ENCODE measurements around the gene RPAP3.
A peak's percentile ranks its signal among the peaks of the same experiment; 100 is the strongest.

Gene RPAP3

GRCh38 chr12:47705566-47706425, at the start of gene RPAP3:
RPAP3 (minus strand) TSS chr12:47706030; CDS start chr12:47702840, 3,190 bp downstream.
- peak; percentile 98 for DNase-seq (ENCODE audit: low read depth)

GRCh38 chr12:47754881-47755280, 49.1 kb upstream of the RPAP3 start:
- no peak for DNase-seq (ENCODE audit: low read depth)

- DNase-seq (ENCODE audit: low read depth) = no peak
Observed at GRCh38 chr12:47754126-47754525, 48.3 kb upstream of the RPAP3 start.

GRCh38 chr12:47753021-47754001, 47.5 kb upstream of the RPAP3 start:
- DNase-seq (ENCODE audit: low read depth) = no peak

GRCh38 chr12:47752552-47752951, 46.7 kb upstream of the RPAP3 start:
- DNase-seq (ENCODE audit: low read depth) = no peak

- no peak for DNase-seq (ENCODE audit: low read depth)
Observed at GRCh38 chr12:47752121-47752520, 46.3 kb upstream of the RPAP3 start.

GRCh38 chr12:47751561-47751960, 45.7 kb upstream of the RPAP3 start:
- DNase-seq (ENCODE audit: low read depth) = no peak

- DNase-seq (ENCODE audit: low read depth) = no peak
Observed at GRCh38 chr12:47750916-47751470, 45.2 kb upstream of the RPAP3 start.

- DNase-seq (ENCODE audit: low read depth) = no peak
Observed at GRCh38 chr12:47750229-47750798, 44.5 kb upstream of the RPAP3 start.

- no peak for DNase-seq (ENCODE audit: low read depth)
Observed at GRCh38 chr12:47748899-47749298, 43.1 kb upstream of the RPAP3 start.

GRCh38 chr12:47748507-47748828, 42.6 kb upstream of the RPAP3 start:
- DNase-seq (ENCODE audit: low read depth) = no peak

GRCh38 chr12:47747596-47748506, 42.0 kb upstream of the RPAP3 start:
- DNase-seq (ENCODE audit: low read depth) = no peak

GRCh38 chr12:47747126-47747525, 41.3 kb upstream of the RPAP3 start:
- no peak for DNase-seq (ENCODE audit: low read depth)

GRCh38 chr12:47746523-47746922, 40.7 kb upstream of the RPAP3 start:
- no peak for DNase-seq (ENCODE audit: low read depth)

GRCh38 chr12:47746073-47746472, 40.2 kb upstream of the RPAP3 start:
- no peak for DNase-seq (ENCODE audit: low read depth)

- DNase-seq (ENCODE audit: low read depth) = no peak
Observed at GRCh38 chr12:47745485-47746041, 39.7 kb upstream of the RPAP3 start.

- no peak for DNase-seq (ENCODE audit: low read depth)
Observed at GRCh38 chr12:47744778-47745436, 39.1 kb upstream of the RPAP3 start.

GRCh38 chr12:47744005-47744651, 38.3 kb upstream of the RPAP3 start:
- DNase-seq (ENCODE audit: low read depth) = no peak

- DNase-seq (ENCODE audit: low read depth) = no peak
Observed at GRCh38 chr12:47743311-47743860, 37.6 kb upstream of the RPAP3 start.
